Mesendoderm (in vitro differentiated cells): ENCODE data around the gene SLC17A1.

Experiments
- DNase-seq: peaks from one replicate; pipeline ENCODE4 v3.0.0; 2013
- H2AK5ac ChIP-seq: 2 replicates; pipeline ENCODE4 v1.6.1; 2013; ENCODE audit warnings: low read length, inconsistent platforms
- H2BK120ac ChIP-seq: 2 replicates; pipeline ENCODE4 v1.6.1; 2013; ENCODE audit warnings: low read depth, mild to moderate bottlenecking, low read length, moderate library complexity, mixed read lengths
- H2BK15ac ChIP-seq: replicated peaks from 2 replicates; pipeline ENCODE4 v1.6.1; 2013; ENCODE audit warnings: low read depth, mild to moderate bottlenecking, moderate library complexity
- H2BK5ac ChIP-seq: 2 replicates; pipeline ENCODE4 v1.6.1; 2013; ENCODE audit warnings: low read length, inconsistent platforms
- H3K18ac ChIP-seq: 2 replicates; pipeline ENCODE4 v1.6.1; 2013; ENCODE audit warnings: mild to moderate bottlenecking, low read length, mixed read lengths
- H3K23ac ChIP-seq: one replicate; pipeline ENCODE4 v1.6.1; 2013; ENCODE audit warnings: low read length
- H3K27ac ChIP-seq: 2 replicates; pipeline ENCODE4 v1.5.1; 2013; ENCODE audit warnings: low read depth, mild to moderate bottlenecking, inconsistent platforms, low read length, moderate library complexity
- H3K27me3 ChIP-seq: 2 replicates; pipeline ENCODE4 v1.6.1; 2013; ENCODE audit warnings: low read length, control low read depth, mild to moderate bottlenecking, inconsistent platforms; ENCODE audit not compliant: insufficient read depth, poor library complexity
- H3K36me3 ChIP-seq: 2 replicates; pipeline ENCODE4 v1.6.1; 2013; ENCODE audit warnings: low read length, inconsistent platforms; ENCODE audit not compliant: control insufficient read depth, insufficient read depth
- H3K4ac ChIP-seq: one replicate; pipeline ENCODE4 v1.6.1; 2013; ENCODE audit warnings: low read depth, mild to moderate bottlenecking, low read length, moderate library complexity
- H3K4me1 ChIP-seq: 2 replicates; pipeline ENCODE4 v1.6.1; 2013; ENCODE audit warnings: low read depth, low read length, inconsistent platforms; ENCODE audit not compliant: control insufficient read depth
- H3K4me2 ChIP-seq: 2 replicates; pipeline ENCODE4 v1.6.1; 2013; ENCODE audit warnings: low read length
- H3K4me3 ChIP-seq: 2 replicates; pipeline ENCODE4 v1.5.1; 2013; ENCODE audit warnings: mild to moderate bottlenecking, low read length
- H3K56ac ChIP-seq: one replicate; pipeline ENCODE4 v1.6.1; 2013; ENCODE audit warnings: low read length
- H3K79me1 ChIP-seq: 2 replicates; pipeline ENCODE4 v1.6.1; 2013; ENCODE audit warnings: low read length, inconsistent platforms
- H3K79me2 ChIP-seq: 2 replicates; pipeline ENCODE4 v1.6.1; 2013; ENCODE audit warnings: mild to moderate bottlenecking, low read length; ENCODE audit not compliant: control insufficient read depth, insufficient read depth
- H3K9ac ChIP-seq: 2 replicates; pipeline ENCODE4 v1.6.1; 2013; ENCODE audit warnings: low read length, inconsistent platforms
- H4K5ac ChIP-seq: one replicate; pipeline ENCODE4 v1.6.1; 2013; ENCODE audit warnings: low read length
- H4K8ac ChIP-seq: one replicate; pipeline ENCODE4 v1.6.1; 2013; ENCODE audit warnings: low read depth, mild to moderate bottlenecking, control low read depth, low read length, moderate library complexity
- WGBS: extraction: QIAGEN DNeasy Blood & Tissue Kit; methylation state at CpG from one replicate; pipeline ENCODE4 v1.1.7; 2013; ENCODE audit warnings: low lambda C conversion rate, missing lambda C conversion rate; ENCODE audit not compliant: insufficient coverage; ENCODE audit errors: extremely low coverage; 5-methylcytosine and 5-hydroxymethylcytosine counted together

The SLC17A1 gene

DNA sequence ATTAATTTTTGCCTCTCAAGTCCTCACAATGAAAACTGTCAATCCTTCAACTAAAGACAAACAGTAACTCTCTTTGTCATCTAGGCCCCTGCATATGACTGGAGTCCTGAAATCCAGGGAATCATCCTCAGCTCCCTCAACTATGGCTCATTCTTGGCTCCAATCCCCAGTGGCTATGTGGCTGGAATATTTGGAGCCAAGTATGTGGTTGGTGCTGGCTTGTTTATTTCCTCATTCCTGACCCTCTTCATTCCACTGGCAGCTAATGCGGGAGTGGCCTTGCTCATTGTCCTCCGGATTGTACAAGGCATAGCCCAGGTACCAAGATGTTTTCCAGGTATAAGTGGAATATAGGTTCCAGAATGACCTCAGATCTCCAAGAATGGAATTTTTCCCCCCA, 61.9 kb downstream of the SLC17A1 start:
- Histone ChIP-seq H2BK5ac (no peak overlapping the region), H4K8ac (no peak overlapping the region), H3K79me2 (no peaks in the 10 kb centered on the region), H4K5ac (no peak overlapping the region), H3K18ac (no peak overlapping the region), H3K79me1 (no peaks in the 10 kb centered on the region), H3K4me1 (no peaks in the 10 kb centered on the region), H3K23ac (no peak overlapping the region), H2BK120ac (no peak overlapping the region), H2AK5ac (no peak overlapping the region), H3K9ac (no peak overlapping the region), H3K56ac (no peak overlapping the region), H3K27me3 (no peaks in the 10 kb centered on the region), H3K36me3 (no peaks in the 10 kb centered on the region), H3K4me2 (no peak overlapping the region), H3K27ac (no peak overlapping the region), H3K4me3 (no peak overlapping the region), H2BK15ac (no peak overlapping the region), H3K4ac (no peak overlapping the region)
- no CpG with 5 or more reads among the region's 2 CpGs for WGBS
- no peak for DNase-seq

DNA sequence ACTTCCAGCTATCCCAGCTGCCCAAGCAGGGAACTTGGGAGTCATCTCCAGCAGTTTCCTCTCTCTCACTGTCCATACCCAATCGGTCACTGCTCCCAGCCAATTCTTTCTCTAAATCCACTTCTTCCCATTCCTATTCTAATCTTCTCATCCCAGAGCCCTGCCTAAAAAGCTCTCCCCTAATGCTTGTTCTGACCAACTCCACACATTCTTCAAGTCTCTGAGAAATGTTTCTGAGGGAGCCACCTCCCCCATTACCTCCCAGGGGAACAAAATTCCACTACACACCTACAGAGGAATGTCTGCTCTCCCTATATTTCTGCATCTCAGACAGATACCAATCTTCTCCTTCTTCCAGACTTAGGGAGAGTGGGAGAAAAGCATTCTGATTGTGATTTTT, 63.3 kb downstream of the SLC17A1 start:
- Histone ChIP-seq H3K27me3 (no peaks in the 10 kb centered on the region), H3K18ac (no peak overlapping the region), H3K9ac (no peak overlapping the region), H3K56ac (no peak overlapping the region), H3K4ac (no peak overlapping the region), H3K79me2 (no peaks in the 10 kb centered on the region), H4K5ac (no peak overlapping the region), H4K8ac (no peak overlapping the region), H3K4me2 (no peak overlapping the region), H3K23ac (no peak overlapping the region), H2BK15ac (no peak overlapping the region), H3K79me1 (no peaks in the 10 kb centered on the region), H2BK120ac (no peak overlapping the region), H3K4me1 (no peaks in the 10 kb centered on the region), H3K27ac (no peak overlapping the region), H2AK5ac (no peak overlapping the region), H3K36me3 (no peaks in the 10 kb centered on the region), H3K4me3 (no peak overlapping the region), H2BK5ac (no peak overlapping the region)
- no CpG with 5 or more reads among the region's 1 CpG for WGBS
- peak; percentile 32 for DNase-seq

- no peaks in the 10 kb centered on the region for H3K79me1 ChIP-seq
- H2BK120ac ChIP-seq, result no peak overlapping the region
- H3K79me2 ChIP-seq, result no peaks in the 10 kb centered on the region
- no peak overlapping the region for H4K5ac ChIP-seq
- no peak overlapping the region for H2BK5ac ChIP-seq
- no peak overlapping the region for H3K18ac ChIP-seq
- H3K23ac ChIP-seq, result no peak overlapping the region
- no peak overlapping the region for H3K9ac ChIP-seq
- no peak overlapping the region for H2AK5ac ChIP-seq
- no peaks in the 10 kb centered on the region for H3K36me3 ChIP-seq
- no peak overlapping the region for H3K56ac ChIP-seq
- no CpG with 5 or more reads among the region's 2 CpGs for WGBS
- no peaks in the 10 kb centered on the region for H3K27me3 ChIP-seq
- H4K8ac ChIP-seq, result no peak overlapping the region
- no peaks in the 10 kb centered on the region for H3K4me1 ChIP-seq
- no peak overlapping the region for H2BK15ac ChIP-seq
- H3K27ac ChIP-seq, result no peak overlapping the region
- H3K4me3 ChIP-seq, result no peak overlapping the region
- no peak overlapping the region for H3K4me2 ChIP-seq
- DNase-seq, result no peak
- no peak overlapping the region for H3K4ac ChIP-seq
Observed at GRCh38 chr6:25764611-25765010, 67.2 kb downstream of the SLC17A1 start.

DNA sequence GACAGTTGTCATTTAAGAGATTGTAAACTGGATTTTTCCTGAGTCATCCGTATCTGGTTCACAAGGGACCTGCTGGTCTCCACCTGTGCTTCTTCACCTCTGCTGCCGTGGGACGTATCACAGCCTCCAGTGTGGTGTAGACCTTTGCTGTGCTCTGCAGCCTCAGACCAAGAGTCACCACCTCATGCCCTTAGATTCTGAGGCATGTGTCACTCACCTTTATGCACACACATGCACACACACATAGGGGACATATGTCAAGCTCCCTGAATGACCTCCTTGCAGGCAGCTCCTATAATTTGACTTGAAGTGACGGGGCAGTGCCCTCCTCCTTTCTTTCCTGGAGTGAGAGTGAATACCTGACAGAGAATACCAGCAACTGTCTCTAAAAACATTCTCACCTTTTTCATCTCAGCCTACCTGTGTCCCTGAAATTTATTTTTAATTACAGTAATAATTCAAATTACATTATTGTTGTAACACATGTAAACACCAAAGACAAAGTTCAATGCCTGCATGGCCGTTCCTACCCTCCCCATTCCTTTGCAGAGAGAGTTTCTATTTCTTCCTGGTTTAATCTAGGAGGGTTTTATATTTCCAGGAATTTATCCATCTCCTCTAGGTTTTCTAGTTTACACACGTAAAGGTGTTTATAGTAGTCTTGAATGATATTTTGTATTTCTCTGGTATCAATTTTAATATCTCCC, 73.8 kb downstream of the SLC17A1 start:
- H3K27me3 ChIP-seq, result no peaks in the 10 kb centered on the region
- no peak overlapping the region for H3K18ac ChIP-seq
- DNase-seq, result no peak
- no peak overlapping the region for H2BK15ac ChIP-seq
- no peak overlapping the region for H3K9ac ChIP-seq
- H4K8ac ChIP-seq, result no peak overlapping the region
- no peaks in the 10 kb centered on the region for H3K79me1 ChIP-seq
- H2BK5ac ChIP-seq, result no peak overlapping the region
- no peak overlapping the region for H3K56ac ChIP-seq
- no peak overlapping the region for H3K4ac ChIP-seq
- H3K79me2 ChIP-seq, result no peaks in the 10 kb centered on the region
- H2AK5ac ChIP-seq, result no peak overlapping the region
- H3K27ac ChIP-seq, result no peak overlapping the region
- no peaks in the 10 kb centered on the region for H3K4me1 ChIP-seq
- H3K23ac ChIP-seq, result no peak overlapping the region
- no peak overlapping the region for H4K5ac ChIP-seq
- H3K4me2 ChIP-seq, result no peak overlapping the region
- no peaks in the 10 kb centered on the region for H3K36me3 ChIP-seq
- H3K4me3 ChIP-seq, result no peak overlapping the region
- no CpG with 5 or more reads among the region's 6 CpGs for WGBS
- H2BK120ac ChIP-seq, result no peak overlapping the region

GRCh38 chr6:25756382-25757363, 75.2 kb downstream of the SLC17A1 start:
- no peaks in the 10 kb centered on the region for H3K36me3 ChIP-seq
- no peaks in the 10 kb centered on the region for H3K4me1 ChIP-seq
- no peak overlapping the region for H3K27ac ChIP-seq
- H4K8ac ChIP-seq, result no peak overlapping the region
- no peaks in the 10 kb centered on the region for H3K27me3 ChIP-seq
- no CpG with 5 or more reads among the region's 9 CpGs for WGBS
- no peak overlapping the region for H3K56ac ChIP-seq
- no peak overlapping the region for H2BK15ac ChIP-seq
- no peak overlapping the region for H3K4ac ChIP-seq
- no peak for DNase-seq
- H3K9ac ChIP-seq, result no peak overlapping the region
- H3K4me2 ChIP-seq, result no peak overlapping the region
- no peak overlapping the region for H2AK5ac ChIP-seq
- no peak overlapping the region for H3K18ac ChIP-seq
- H3K79me2 ChIP-seq, result no peaks in the 10 kb centered on the region
- H2BK5ac ChIP-seq, result no peak overlapping the region
- no peak overlapping the region for H3K23ac ChIP-seq
- H2BK120ac ChIP-seq, result no peak overlapping the region
- H3K4me3 ChIP-seq, result no peak overlapping the region
- no peak overlapping the region for H4K5ac ChIP-seq
- H3K79me1 ChIP-seq, result no peaks in the 10 kb centered on the region
